ENCODE data around the gene ZNF423.

Gene ZNF423

DNA sequence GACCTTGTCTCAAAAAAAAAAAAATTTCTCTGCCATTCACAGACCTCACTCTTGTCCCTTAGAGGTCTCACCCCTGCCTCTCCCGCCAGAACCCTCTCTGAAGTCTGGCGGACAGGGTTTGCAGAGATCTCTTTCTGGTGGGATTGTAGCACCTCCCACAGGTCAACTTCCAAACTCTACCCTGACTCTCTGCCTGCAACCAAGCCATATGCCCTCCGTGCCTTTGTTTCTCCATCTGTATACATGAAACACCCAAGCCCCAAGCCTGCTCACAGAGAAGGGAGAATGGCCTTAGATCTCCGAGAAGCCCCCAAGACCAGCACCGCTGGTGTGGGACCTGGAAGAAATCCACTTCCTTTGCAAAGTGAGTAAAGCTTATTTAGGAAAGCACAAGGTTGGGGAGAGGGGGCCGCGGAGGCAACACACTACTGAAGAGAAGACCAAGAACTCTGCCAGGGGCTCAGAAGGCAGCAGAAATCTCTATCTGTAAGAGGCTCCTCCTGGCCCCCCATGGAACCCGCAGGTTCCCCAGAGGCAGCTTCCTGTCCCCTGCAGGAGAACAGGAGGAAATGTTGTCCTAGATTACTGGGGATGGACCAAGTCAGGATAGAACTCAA lies 262.4 kb downstream of the ZNF423 start:
- Histone ChIP-seq H3K9me3 (ENCODE audit: control insufficient read depth in 1 of 2, low read length in 2 of 2) (no peaks in the 10 kb centered on the region), H3K4me3 (ENCODE audit: low read depth in 1 of 2, low read length in 2 of 2) (no peak overlapping the region), H3K9ac (ENCODE audit: low read depth in 1 of 2, low read length in 2 of 2) (no peak overlapping the region), H3K27me3 (ENCODE audit: control insufficient read depth in 1 of 2, insufficient read depth in 2 of 2, low read length in 2 of 2) (no peaks in the 10 kb centered on the region), H3K27ac (ENCODE audit: low read depth, low read length) (no peak overlapping the region), H3K36me3 (ENCODE audit: control insufficient read depth in 1 of 2, insufficient read depth in 2 of 2, low read length in 2 of 2) (no peaks in the 10 kb centered on the region), H3K4me1 (ENCODE audit: control insufficient read depth in 1 of 2, insufficient read depth in 2 of 2, low read length in 2 of 2) (peaks cover 0 to 10% of the 10 kb centered on the region in 2 donors)

GRCh38 chr16:49592546-49593423 lies 263.1 kb downstream of the ZNF423 start:
- no peaks in the 10 kb centered on the region for H3K9me3 ChIP-seq (ENCODE audit: control insufficient read depth in 1 of 2, low read length in 2 of 2)
- no peaks in the 10 kb centered on the region for H3K36me3 ChIP-seq (ENCODE audit: control insufficient read depth in 1 of 2, insufficient read depth in 2 of 2, low read length in 2 of 2)
- H3K4me3 ChIP-seq (ENCODE audit: low read depth in 1 of 2, low read length in 2 of 2), result no peak overlapping the region

DNA sequence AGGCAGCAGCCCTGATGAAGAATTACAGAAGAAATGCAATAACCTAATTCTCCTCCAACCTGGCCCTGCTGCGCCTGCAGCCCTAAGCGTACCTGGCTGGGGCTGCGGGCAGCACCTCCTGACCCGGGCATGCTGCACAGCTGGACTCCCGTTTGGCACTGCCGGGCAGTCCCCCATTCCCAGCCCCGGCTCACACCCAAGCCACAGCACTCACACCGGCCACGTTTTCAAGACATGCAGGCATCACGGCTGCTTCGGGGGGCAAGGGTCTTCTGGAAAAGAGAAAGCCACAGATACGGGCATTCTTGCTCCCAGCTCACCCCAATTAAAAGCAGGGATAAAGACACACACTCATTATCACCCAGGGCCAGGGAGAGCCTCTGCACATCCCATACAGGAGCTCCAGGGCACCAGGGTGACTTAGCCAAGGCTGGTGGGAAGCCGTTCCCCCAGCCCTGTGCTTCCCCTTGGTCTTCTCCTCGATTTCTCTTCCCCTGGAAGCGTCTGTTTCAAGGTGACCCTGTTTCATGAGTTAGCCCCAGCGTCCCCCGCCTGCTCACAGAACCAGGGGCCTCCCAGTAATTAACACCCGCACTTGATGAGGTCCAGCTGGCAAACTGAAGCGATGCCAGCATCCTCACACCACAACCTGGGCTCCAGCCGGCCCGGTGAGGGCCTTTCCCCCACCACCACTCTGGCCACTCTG lies 265.6 kb downstream of the ZNF423 start:
- Histone ChIP-seq H3K9ac (ENCODE audit: low read depth in 1 of 2, low read length in 2 of 2) (no peak overlapping the region), H3K9me3 (ENCODE audit: control insufficient read depth in 1 of 2, low read length in 2 of 2) (no peaks in the 10 kb centered on the region), H3K36me3 (ENCODE audit: control insufficient read depth in 1 of 2, insufficient read depth in 2 of 2, low read length in 2 of 2) (no peaks in the 10 kb centered on the region), H3K4me3 (ENCODE audit: low read depth in 1 of 2, low read length in 2 of 2) (no peak overlapping the region), H3K27me3 (ENCODE audit: control insufficient read depth in 1 of 2, insufficient read depth in 2 of 2, low read length in 2 of 2) (no peaks in the 10 kb centered on the region), H3K4me1 (ENCODE audit: control insufficient read depth in 1 of 2, insufficient read depth in 2 of 2, low read length in 2 of 2) (no peaks in the 10 kb centered on the region), H3K27ac (ENCODE audit: low read depth, low read length) (no peak overlapping the region)

More at GRCh38 chr16:49592546-49593423, 263.1 kb downstream of the ZNF423 start:
- H3K27me3 ChIP-seq (ENCODE audit: control insufficient read depth in 1 of 2, insufficient read depth in 2 of 2, low read length in 2 of 2), result no peaks in the 10 kb centered on the region
- no peak overlapping the region for H3K27ac ChIP-seq (ENCODE audit: low read depth, low read length)
- no peak overlapping the region for H3K9ac ChIP-seq (ENCODE audit: low read depth in 1 of 2, low read length in 2 of 2)
- peaks cover 0 to 5% of the 10 kb centered on the region in 2 donors for H3K4me1 ChIP-seq (ENCODE audit: control insufficient read depth in 1 of 2, insufficient read depth in 2 of 2, low read length in 2 of 2)

- H3K4me3 ChIP-seq (ENCODE audit: low read depth in 1 of 2, low read length in 2 of 2), result no peak overlapping the region
- no peak overlapping the region for H3K9ac ChIP-seq (ENCODE audit: low read depth in 1 of 2, low read length in 2 of 2)
- H3K27ac ChIP-seq (ENCODE audit: low read depth, low read length), result no peak overlapping the region
- H3K9me3 ChIP-seq (ENCODE audit: control insufficient read depth in 1 of 2, low read length in 2 of 2), result no peaks in the 10 kb centered on the region
- H3K36me3 ChIP-seq (ENCODE audit: control insufficient read depth in 1 of 2, insufficient read depth in 2 of 2, low read length in 2 of 2), result no peaks in the 10 kb centered on the region
- no peaks in the 10 kb centered on the region for H3K4me1 ChIP-seq (ENCODE audit: control insufficient read depth in 1 of 2, insufficient read depth in 2 of 2, low read length in 2 of 2)
- H3K27me3 ChIP-seq (ENCODE audit: control insufficient read depth in 1 of 2, insufficient read depth in 2 of 2, low read length in 2 of 2), result no peaks in the 10 kb centered on the region
Measured at GRCh38 chr16:49589544-49590031, 266.3 kb downstream of the ZNF423 start.

GRCh38 chr16:49588729-49589384 lies 267.1 kb downstream of the ZNF423 start:
- no peak overlapping the region for H3K9ac ChIP-seq (ENCODE audit: low read depth in 1 of 2, low read length in 2 of 2)
- no peaks in the 10 kb centered on the region for H3K9me3 ChIP-seq (ENCODE audit: control insufficient read depth in 1 of 2, low read length in 2 of 2)
- H3K4me3 ChIP-seq (ENCODE audit: low read depth in 1 of 2, low read length in 2 of 2), result no peak overlapping the region
- no peaks in the 10 kb centered on the region for H3K36me3 ChIP-seq (ENCODE audit: control insufficient read depth in 1 of 2, insufficient read depth in 2 of 2, low read length in 2 of 2)
- no peaks in the 10 kb centered on the region for H3K27me3 ChIP-seq (ENCODE audit: control insufficient read depth in 1 of 2, insufficient read depth in 2 of 2, low read length in 2 of 2)
- H3K4me1 ChIP-seq (ENCODE audit: control insufficient read depth in 1 of 2, insufficient read depth in 2 of 2, low read length in 2 of 2), result no peaks in the 10 kb centered on the region
- no peak overlapping the region for H3K27ac ChIP-seq (ENCODE audit: low read depth, low read length)

DNA sequence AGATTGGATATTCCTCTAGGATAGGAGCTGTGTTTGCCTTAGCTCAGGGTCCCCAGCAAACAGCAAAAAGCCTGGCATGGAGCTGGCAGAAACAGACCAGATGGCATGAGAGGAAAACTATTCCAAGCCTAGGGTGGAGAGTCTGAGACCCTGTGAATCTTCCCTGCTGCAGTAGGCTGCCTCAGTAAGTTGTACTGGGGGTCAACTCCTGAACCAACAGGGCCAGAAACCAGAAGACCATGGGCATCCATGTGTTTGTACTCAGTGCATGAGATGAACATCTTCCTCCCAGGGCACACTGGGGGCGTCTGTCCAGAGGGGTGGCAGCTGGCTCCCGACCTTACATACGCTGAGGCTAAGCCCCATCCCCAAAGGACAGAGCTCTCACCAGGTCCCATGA lies 267.9 kb downstream of the ZNF423 start:
- Histone ChIP-seq H3K4me3 (ENCODE audit: low read depth in 1 of 2, low read length in 2 of 2) (no peak overlapping the region), H3K9ac (ENCODE audit: low read depth in 1 of 2, low read length in 2 of 2) (no peak overlapping the region), H3K36me3 (ENCODE audit: control insufficient read depth in 1 of 2, insufficient read depth in 2 of 2, low read length in 2 of 2) (no peaks in the 10 kb centered on the region), H3K27ac (ENCODE audit: low read depth, low read length) (no peak overlapping the region), H3K27me3 (ENCODE audit: control insufficient read depth in 1 of 2, insufficient read depth in 2 of 2, low read length in 2 of 2) (no peaks in the 10 kb centered on the region), H3K9me3 (ENCODE audit: control insufficient read depth in 1 of 2, low read length in 2 of 2) (no peaks in the 10 kb centered on the region), H3K4me1 (ENCODE audit: control insufficient read depth in 1 of 2, insufficient read depth in 2 of 2, low read length in 2 of 2) (no peaks in the 10 kb centered on the region)

DNA sequence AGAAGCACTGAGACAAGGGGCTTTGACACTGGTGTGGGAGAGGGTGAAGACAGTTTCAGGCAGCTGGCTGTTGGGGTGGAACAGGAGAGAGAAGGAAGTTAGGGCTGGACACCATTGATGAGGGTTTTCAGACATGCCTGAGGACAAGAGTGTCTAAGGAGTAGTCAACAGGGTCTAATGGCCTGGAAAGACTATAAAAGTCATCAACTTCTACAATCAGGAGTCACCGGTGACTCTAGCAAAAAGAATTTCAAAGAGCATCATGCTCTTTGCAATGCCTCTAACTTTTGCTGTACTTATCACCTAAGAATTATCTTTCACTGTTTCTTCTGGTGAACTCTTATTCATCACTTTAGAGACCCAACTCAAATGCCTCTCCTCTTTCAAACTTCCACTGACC lies 268.4 kb downstream of the ZNF423 start:
- Histone ChIP-seq H3K27ac (ENCODE audit: low read depth, low read length) (no peak overlapping the region), H3K9me3 (ENCODE audit: control insufficient read depth in 1 of 2, low read length in 2 of 2) (no peaks in the 10 kb centered on the region), H3K4me3 (ENCODE audit: low read depth in 1 of 2, low read length in 2 of 2) (no peak overlapping the region), H3K4me1 (ENCODE audit: control insufficient read depth in 1 of 2, insufficient read depth in 2 of 2, low read length in 2 of 2) (no peaks in the 10 kb centered on the region), H3K36me3 (ENCODE audit: control insufficient read depth in 1 of 2, insufficient read depth in 2 of 2, low read length in 2 of 2) (no peaks in the 10 kb centered on the region), H3K9ac (ENCODE audit: low read depth in 1 of 2, low read length in 2 of 2) (no peak overlapping the region), H3K27me3 (ENCODE audit: control insufficient read depth in 1 of 2, insufficient read depth in 2 of 2, low read length in 2 of 2) (no peaks in the 10 kb centered on the region)

DNA sequence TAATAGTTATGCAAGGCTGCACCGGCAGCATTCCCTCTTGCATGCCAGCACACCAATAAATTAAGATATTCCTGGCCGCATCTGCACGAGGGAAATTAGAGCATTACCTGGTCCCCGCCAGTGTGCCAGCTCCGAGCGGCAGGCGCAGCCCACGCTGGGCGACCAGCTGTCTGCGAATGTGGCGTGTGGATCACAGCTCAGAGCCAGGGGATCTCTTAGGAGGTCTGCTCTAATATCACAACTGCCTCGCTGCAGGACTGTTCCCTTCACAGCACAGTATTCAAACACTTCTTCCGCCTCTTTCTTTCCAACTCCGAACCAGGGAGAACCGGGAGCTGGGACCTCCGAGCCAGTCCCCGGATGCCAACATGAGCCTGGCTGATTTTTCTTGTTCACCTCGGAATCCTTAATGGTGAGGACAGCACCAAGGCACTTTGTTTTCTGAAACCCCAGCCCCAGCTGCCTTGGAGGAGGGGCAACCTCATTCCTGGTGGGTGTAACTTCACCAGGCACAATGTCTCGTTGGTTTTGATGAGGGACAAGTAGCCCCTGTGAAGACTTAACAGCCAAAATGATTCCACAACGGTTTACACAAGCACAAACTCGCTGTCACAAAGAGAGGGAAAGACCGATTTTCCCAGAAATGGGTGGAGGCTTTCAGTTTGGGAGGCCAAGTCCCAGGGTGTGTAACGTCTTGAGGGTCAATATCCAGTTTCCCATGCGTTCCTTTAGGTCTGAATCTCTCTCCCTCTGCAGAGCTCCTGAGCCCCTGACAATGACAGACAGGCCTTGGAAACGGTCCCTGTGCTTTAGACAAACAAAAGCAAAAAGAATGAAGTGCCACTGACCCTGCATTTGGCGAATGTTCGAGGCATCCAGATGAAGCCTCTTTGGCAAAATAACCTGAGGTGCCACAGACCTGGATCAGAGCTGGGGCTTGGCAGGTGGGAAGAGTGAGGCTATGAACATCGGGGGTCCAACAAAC lies 269.2 kb downstream of the ZNF423 start:
- Histone ChIP-seq H3K9me3 (ENCODE audit: control insufficient read depth in 1 of 2, low read length in 2 of 2) (no peaks in the 10 kb centered on the region), H3K36me3 (ENCODE audit: control insufficient read depth in 1 of 2, insufficient read depth in 2 of 2, low read length in 2 of 2) (no peaks in the 10 kb centered on the region), H3K4me1 (ENCODE audit: control insufficient read depth in 1 of 2, insufficient read depth in 2 of 2, low read length in 2 of 2) (no peaks in the 10 kb centered on the region), H3K27ac (ENCODE audit: low read depth, low read length) (no peak overlapping the region), H3K4me3 (ENCODE audit: low read depth in 1 of 2, low read length in 2 of 2) (no peak overlapping the region), H3K27me3 (ENCODE audit: control insufficient read depth in 1 of 2, insufficient read depth in 2 of 2, low read length in 2 of 2) (no peaks in the 10 kb centered on the region), H3K9ac (ENCODE audit: low read depth in 1 of 2, low read length in 2 of 2) (no peak overlapping the region)

GRCh38 chr16:49585143-49585832 lies 270.6 kb downstream of the ZNF423 start:
- no peak overlapping the region for H3K27ac ChIP-seq (ENCODE audit: low read depth, low read length)
- H3K27me3 ChIP-seq (ENCODE audit: control insufficient read depth in 1 of 2, insufficient read depth in 2 of 2, low read length in 2 of 2), result no peaks in the 10 kb centered on the region
- H3K36me3 ChIP-seq (ENCODE audit: control insufficient read depth in 1 of 2, insufficient read depth in 2 of 2, low read length in 2 of 2), result no peaks in the 10 kb centered on the region
- H3K4me1 ChIP-seq (ENCODE audit: control insufficient read depth in 1 of 2, insufficient read depth in 2 of 2, low read length in 2 of 2), result no peaks in the 10 kb centered on the region
- no peak overlapping the region for H3K4me3 ChIP-seq (ENCODE audit: low read depth in 1 of 2, low read length in 2 of 2)
- H3K9me3 ChIP-seq (ENCODE audit: control insufficient read depth in 1 of 2, low read length in 2 of 2), result no peaks in the 10 kb centered on the region
- H3K9ac ChIP-seq (ENCODE audit: low read depth in 1 of 2, low read length in 2 of 2), result no peak overlapping the region
